ENCODE data around the gene GSTM2. TPM values are rescaled to one million over a fixed set of nuclear protein-coding genes. Genes with fewer than 3 reads are reported as not detected.

Gene GSTM2
- polyA plus RNA-seq, 2 donors, result 52.0 to 130 TPM

DNA sequence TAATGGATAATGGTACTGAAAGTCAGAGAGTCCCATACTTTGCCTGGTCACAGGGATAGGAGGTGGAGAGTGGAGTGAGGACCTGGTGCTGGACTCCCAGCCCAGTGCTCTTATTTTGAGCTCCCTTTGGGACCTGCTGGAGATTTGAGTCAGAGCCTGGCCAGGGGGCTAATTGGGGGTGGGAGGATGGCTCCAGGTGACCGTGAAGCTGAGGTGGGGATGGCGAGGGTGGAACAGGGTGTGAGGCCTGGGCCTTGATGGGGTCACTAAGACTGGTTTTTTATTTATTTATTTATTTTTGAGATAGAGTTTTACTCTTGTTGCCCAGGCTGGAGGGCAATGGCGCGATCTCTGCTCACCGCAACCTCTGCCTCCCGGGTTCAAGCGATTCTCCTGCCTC is 30.4 kb upstream of the GSTM2 start:
- Histone ChIP-seq H3K27me3 (ENCODE audit: control insufficient read depth in 1 of 2, insufficient read depth in 2 of 2, low read length in 2 of 2) (no peaks in the 10 kb centered on the region), H3K36me3 (ENCODE audit: control insufficient read depth in 2 of 2, insufficient read depth in 2 of 2, low read length in 1 of 2) (no peaks in the 10 kb centered on the region), H3K4me1 (ENCODE audit: control insufficient read depth in 2 of 2, insufficient read depth in 2 of 2, low read length in 1 of 2) (peaks cover 0 to 6% of the 10 kb centered on the region in 2 donors), H3K27ac (ENCODE audit: low read depth in 2 of 2, low read length in 1 of 2) (no peak overlapping the region), H3K9me3 (ENCODE audit: control insufficient read depth in 2 of 2, insufficient read depth in 1 of 2, low read depth in 1 of 2, low read length in 1 of 2) (no peaks in the 10 kb centered on the region), H3K4me3 (ENCODE audit: low read depth in 1 of 2, low read length in 2 of 2) (no peak overlapping the region)
- WGBS, 2 donors, result 91 to 98% methylated on average over 7 of the region's 7 CpGs

DNA sequence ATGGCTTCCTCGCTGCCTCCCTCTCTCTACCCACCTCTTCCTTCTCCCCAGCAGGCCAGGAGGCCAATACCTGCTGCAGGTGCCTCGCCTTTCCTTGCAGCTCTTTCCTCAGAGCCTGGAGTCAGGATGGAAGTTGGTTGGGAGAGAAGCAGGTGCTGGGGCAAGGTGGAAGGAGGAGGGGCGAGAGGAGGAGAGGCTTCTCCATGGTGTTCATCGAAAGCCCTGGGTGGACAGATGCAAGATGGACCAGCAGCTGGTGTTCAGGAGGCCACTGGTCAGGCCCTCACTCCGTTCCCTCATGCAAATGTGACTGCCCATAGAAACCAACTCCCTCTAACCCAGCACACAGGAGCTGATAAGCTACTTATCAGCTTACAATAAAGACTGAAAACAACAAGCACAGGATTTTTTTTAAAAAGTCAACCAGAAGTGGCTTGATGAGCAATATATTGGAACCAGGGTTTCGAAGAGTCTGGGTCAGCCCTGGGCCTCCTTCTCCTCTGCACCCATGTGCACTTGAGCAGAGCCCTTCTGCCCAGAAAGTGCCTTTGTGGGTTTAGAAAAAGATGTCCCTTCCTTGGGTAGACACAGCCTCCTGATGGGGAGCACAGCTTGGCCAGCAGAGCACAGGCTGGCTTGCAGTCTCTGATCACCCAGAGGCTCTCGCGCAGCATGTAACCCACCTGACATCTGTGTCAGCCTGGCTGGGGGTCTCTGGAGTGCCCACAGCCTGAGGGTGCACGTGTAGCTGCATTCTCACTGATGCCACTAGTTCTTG is 28.6 kb upstream of the GSTM2 start:
- no peaks in the 10 kb centered on the region for H3K27me3 ChIP-seq (ENCODE audit: control insufficient read depth in 1 of 2, insufficient read depth in 2 of 2, low read length in 2 of 2)
- H3K27ac ChIP-seq (ENCODE audit: low read depth in 2 of 2, low read length in 1 of 2), result no peak overlapping the region
- no peaks in the 10 kb centered on the region for H3K4me1 ChIP-seq (ENCODE audit: control insufficient read depth in 2 of 2, insufficient read depth in 2 of 2, low read length in 1 of 2)
- H3K9me3 ChIP-seq (ENCODE audit: control insufficient read depth in 2 of 2, insufficient read depth in 1 of 2, low read depth in 1 of 2, low read length in 1 of 2), result no peaks in the 10 kb centered on the region
- no peak overlapping the region for H3K4me3 ChIP-seq (ENCODE audit: low read depth in 1 of 2, low read length in 2 of 2)
- H3K36me3 ChIP-seq (ENCODE audit: control insufficient read depth in 2 of 2, insufficient read depth in 2 of 2, low read length in 1 of 2), result no peaks in the 10 kb centered on the region
- WGBS, 2 donors, result 80 to 88% methylated on average over 9 of the region's 9 CpGs

DNA sequence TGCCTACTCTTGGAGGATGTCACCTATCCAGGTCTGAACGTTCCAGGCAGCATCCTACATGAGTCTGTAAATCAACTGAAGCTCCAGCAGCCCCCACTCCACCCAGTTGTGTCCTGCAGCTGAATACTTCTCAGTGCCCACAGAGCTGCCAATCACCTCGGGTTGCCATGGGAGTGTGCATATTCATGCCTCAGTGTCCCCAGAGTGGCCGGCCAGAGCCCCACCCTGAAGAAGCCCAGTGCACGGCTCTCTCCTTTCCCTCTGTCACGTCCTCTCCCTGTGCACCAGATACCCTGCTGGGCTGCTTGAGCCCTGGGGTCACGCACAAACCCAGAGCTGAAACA is 28.0 kb upstream of the GSTM2 start:
- Histone ChIP-seq H3K27ac (ENCODE audit: low read depth in 2 of 2, low read length in 1 of 2) (no peak overlapping the region), H3K27me3 (ENCODE audit: control insufficient read depth in 1 of 2, insufficient read depth in 2 of 2, low read length in 2 of 2) (no peaks in the 10 kb centered on the region), H3K4me1 (ENCODE audit: control insufficient read depth in 2 of 2, insufficient read depth in 2 of 2, low read length in 1 of 2) (no peaks in the 10 kb centered on the region), H3K36me3 (ENCODE audit: control insufficient read depth in 2 of 2, insufficient read depth in 2 of 2, low read length in 1 of 2) (no peaks in the 10 kb centered on the region), H3K4me3 (ENCODE audit: low read depth in 1 of 2, low read length in 2 of 2) (no peak overlapping the region), H3K9me3 (ENCODE audit: control insufficient read depth in 2 of 2, insufficient read depth in 1 of 2, low read depth in 1 of 2, low read length in 1 of 2) (no peaks in the 10 kb centered on the region)
- 45% methylated on average over 6 of the region's 6 CpGs for WGBS, 2 donors

DNA sequence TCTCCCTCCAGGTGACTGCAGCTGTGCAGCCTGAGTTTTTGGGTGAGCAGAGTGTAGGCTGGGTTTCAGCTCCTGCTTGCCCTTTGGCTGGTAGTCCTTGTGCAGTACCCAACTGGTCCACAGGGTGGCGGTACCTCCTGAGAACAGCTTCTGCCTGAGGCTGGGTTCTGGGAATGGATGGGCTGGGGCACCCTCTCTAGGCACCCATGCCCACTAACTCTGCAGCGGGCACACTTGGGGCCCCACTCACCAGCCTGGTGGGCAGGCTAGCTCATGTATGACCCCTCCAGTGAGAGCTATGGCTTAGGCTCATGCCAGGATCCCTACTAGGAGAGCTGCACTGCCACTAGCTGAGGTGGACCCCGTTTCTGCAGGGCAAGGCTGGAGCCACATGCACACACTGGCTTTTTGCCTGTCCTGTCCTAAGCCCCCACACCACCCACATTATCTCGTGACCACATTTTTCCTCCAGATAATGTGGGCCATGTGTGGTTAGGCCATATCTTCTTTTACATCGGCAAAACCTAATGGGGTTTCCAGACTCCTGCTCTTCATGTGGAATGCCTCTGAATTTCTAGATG is 27.5 kb upstream of the GSTM2 start:
- Histone ChIP-seq H3K27ac (ENCODE audit: low read depth in 2 of 2, low read length in 1 of 2) (no peak overlapping the region), H3K36me3 (ENCODE audit: control insufficient read depth in 2 of 2, insufficient read depth in 2 of 2, low read length in 1 of 2) (no peaks in the 10 kb centered on the region), H3K27me3 (ENCODE audit: control insufficient read depth in 1 of 2, insufficient read depth in 2 of 2, low read length in 2 of 2) (no peaks in the 10 kb centered on the region), H3K4me1 (ENCODE audit: control insufficient read depth in 2 of 2, insufficient read depth in 2 of 2, low read length in 1 of 2) (no peaks in the 10 kb centered on the region), H3K4me3 (ENCODE audit: low read depth in 1 of 2, low read length in 2 of 2) (no peak overlapping the region), H3K9me3 (ENCODE audit: control insufficient read depth in 2 of 2, insufficient read depth in 1 of 2, low read depth in 1 of 2, low read length in 1 of 2) (no peaks in the 10 kb centered on the region)
- WGBS, 2 donors, result 43 to 47% methylated on average over 5 of the region's 5 CpGs

DNA sequence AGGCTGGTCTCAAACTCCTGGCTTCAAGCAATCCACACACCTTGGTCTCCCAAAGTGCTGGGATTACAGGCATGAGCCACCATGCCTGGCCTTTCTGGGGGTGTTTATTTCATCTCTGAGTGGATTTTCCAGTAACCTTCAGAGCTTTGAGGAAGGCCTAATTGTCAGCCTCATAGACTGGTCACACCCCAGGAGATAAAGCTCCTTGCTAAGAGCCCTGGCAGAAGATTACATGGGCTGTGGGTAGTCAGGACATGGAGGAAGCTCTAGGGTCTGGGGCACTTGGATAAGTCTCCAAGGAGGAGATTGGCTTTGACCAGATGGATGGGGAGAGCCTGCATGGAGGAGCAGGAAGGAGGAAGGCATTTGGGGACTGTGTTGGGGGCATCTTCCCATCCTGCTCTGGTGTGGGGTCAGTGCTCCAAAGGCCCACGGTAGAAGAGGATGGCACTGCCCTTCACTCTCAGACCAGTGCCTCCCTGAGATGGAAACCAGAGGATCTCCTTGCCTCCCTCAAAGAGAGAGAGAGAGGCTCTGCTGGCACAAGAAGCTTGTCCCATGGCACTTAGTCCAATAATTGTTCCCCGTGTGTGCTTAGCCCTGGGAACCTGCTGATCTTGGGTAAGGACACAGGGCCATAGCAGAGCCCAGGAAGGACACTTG is 26.6 kb upstream of the GSTM2 start:
- Histone ChIP-seq H3K4me1 (ENCODE audit: control insufficient read depth in 2 of 2, insufficient read depth in 2 of 2, low read length in 1 of 2) (no peaks in the 10 kb centered on the region), H3K4me3 (ENCODE audit: low read depth in 1 of 2, low read length in 2 of 2) (no peak overlapping the region), H3K27me3 (ENCODE audit: control insufficient read depth in 1 of 2, insufficient read depth in 2 of 2, low read length in 2 of 2) (no peaks in the 10 kb centered on the region), H3K36me3 (ENCODE audit: control insufficient read depth in 2 of 2, insufficient read depth in 2 of 2, low read length in 1 of 2) (no peaks in the 10 kb centered on the region), H3K9me3 (ENCODE audit: control insufficient read depth in 2 of 2, insufficient read depth in 1 of 2, low read depth in 1 of 2, low read length in 1 of 2) (no peaks in the 10 kb centered on the region), H3K27ac (ENCODE audit: low read depth in 2 of 2, low read length in 1 of 2) (no peak overlapping the region)
- 77 to 82% methylated on average over 2 of the region's 2 CpGs for WGBS, 2 donors

DNA sequence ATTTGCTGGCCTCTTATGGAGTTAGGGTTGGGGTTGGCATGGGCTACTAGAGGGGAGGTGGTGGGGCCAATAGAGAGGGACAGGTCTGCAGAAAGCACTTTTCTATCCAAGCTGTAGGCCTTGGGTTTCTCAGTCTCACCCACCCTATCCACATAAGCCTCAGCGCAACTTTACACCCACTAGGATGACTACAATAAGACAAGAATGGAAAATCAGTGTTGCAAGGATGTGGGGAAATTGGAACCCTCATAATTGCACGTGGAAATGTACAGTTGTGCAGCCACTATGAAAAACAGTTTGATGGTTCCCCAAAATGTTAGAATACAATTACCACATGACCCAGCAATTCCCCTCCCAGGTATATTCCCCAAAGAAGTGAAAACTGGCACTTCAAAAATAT is 26.0 kb upstream of the GSTM2 start:
- WGBS, 2 donors, result 77 to 84% methylated on average over 2 of the region's 2 CpGs
- H3K36me3 ChIP-seq (ENCODE audit: control insufficient read depth in 2 of 2, insufficient read depth in 2 of 2, low read length in 1 of 2), result no peaks in the 10 kb centered on the region
- no peak overlapping the region for H3K27ac ChIP-seq (ENCODE audit: low read depth in 2 of 2, low read length in 1 of 2)
- no peaks in the 10 kb centered on the region for H3K9me3 ChIP-seq (ENCODE audit: control insufficient read depth in 2 of 2, insufficient read depth in 1 of 2, low read depth in 1 of 2, low read length in 1 of 2)
- no peaks in the 10 kb centered on the region for H3K4me1 ChIP-seq (ENCODE audit: control insufficient read depth in 2 of 2, insufficient read depth in 2 of 2, low read length in 1 of 2)
- no peaks in the 10 kb centered on the region for H3K27me3 ChIP-seq (ENCODE audit: control insufficient read depth in 1 of 2, insufficient read depth in 2 of 2, low read length in 2 of 2)
- H3K4me3 ChIP-seq (ENCODE audit: low read depth in 1 of 2, low read length in 2 of 2), result no peak overlapping the region

DNA sequence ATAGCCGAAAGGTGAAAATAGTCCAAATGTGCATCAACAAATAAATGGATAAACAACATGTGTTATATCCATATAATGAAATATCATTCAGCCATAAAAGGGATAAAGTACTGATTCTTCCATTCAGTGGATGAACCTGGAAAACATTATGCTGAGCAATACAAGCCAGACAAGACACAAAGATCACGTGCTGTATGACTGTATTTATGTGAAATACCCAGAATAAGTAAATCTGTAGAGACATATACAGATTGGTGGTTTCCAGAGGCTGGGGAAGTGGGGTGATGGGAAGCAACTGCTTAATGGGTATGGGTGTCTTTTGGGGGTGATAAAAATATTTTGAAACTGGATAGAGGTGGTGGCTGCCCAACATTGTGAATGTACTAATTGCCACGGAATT is 25.2 kb upstream of the GSTM2 start:
- Histone ChIP-seq H3K4me3 (ENCODE audit: low read depth in 1 of 2, low read length in 2 of 2) (no peak overlapping the region), H3K27ac (ENCODE audit: low read depth in 2 of 2, low read length in 1 of 2) (no peak overlapping the region), H3K9me3 (ENCODE audit: control insufficient read depth in 2 of 2, insufficient read depth in 1 of 2, low read depth in 1 of 2, low read length in 1 of 2) (no peaks in the 10 kb centered on the region), H3K36me3 (ENCODE audit: control insufficient read depth in 2 of 2, insufficient read depth in 2 of 2, low read length in 1 of 2) (no peaks in the 10 kb centered on the region), H3K27me3 (ENCODE audit: control insufficient read depth in 1 of 2, insufficient read depth in 2 of 2, low read length in 2 of 2) (no peaks in the 10 kb centered on the region), H3K4me1 (ENCODE audit: control insufficient read depth in 2 of 2, insufficient read depth in 2 of 2, low read length in 1 of 2) (no peaks in the 10 kb centered on the region)
- WGBS, 2 donors, result 67 to 70% methylated on average over 3 of the region's 3 CpGs

DNA sequence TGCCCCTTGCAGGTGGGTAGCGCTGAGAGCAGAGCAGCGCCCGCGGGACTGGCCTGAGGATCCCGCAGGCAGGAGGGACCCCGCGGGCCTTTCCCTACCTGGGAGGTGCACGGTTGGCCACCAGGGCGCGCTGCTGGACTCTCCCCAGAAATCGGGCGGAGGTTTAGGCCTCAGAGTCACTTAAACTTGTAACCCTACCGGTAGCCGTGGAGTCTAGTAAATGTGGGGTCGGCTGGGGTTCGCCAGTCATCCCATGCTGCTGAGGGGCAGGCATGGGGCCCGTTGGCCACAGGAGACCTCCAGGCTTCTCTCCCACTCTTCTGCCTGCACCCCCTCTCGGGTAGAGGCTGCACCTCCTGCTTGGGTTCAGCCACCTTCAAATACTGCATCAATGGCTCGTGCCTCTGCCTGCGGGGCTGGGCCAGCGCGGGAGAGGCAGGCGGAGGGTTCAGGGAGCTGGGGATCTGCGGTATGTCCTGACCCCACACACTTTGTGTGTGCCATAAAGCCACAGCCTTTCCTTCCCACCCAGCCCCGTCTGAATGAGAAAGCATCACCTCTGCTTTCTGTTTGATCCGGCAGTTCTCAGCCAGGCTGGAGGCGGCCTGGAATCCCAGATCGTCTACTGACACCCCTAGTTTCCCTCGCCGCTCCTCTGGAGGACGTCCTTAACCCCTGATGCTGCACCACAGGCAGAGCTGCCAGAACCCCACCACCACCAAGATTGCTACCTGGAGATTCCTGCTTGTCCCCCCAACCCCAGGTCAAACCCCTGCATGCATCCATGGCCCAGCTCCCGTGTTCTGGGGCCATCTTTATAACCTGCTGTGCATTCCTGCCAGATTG is 24.2 kb upstream of the GSTM2 start:
- no peaks in the 10 kb centered on the region for H3K9me3 ChIP-seq (ENCODE audit: control insufficient read depth in 2 of 2, insufficient read depth in 1 of 2, low read depth in 1 of 2, low read length in 1 of 2)
- H3K27me3 ChIP-seq (ENCODE audit: control insufficient read depth in 1 of 2, insufficient read depth in 2 of 2, low read length in 2 of 2), result no peaks in the 10 kb centered on the region
- H3K27ac ChIP-seq (ENCODE audit: low read depth in 2 of 2, low read length in 1 of 2), result no peak overlapping the region
- H3K4me1 ChIP-seq (ENCODE audit: control insufficient read depth in 2 of 2, insufficient read depth in 2 of 2, low read length in 1 of 2), result no peaks in the 10 kb centered on the region
- WGBS, 2 donors, result 36 to 37% methylated on average over 32 of the region's 32 CpGs
- no peak overlapping the region for H3K4me3 ChIP-seq (ENCODE audit: low read depth in 1 of 2, low read length in 2 of 2)
- H3K36me3 ChIP-seq (ENCODE audit: control insufficient read depth in 2 of 2, insufficient read depth in 2 of 2, low read length in 1 of 2), result no peaks in the 10 kb centered on the region

DNA sequence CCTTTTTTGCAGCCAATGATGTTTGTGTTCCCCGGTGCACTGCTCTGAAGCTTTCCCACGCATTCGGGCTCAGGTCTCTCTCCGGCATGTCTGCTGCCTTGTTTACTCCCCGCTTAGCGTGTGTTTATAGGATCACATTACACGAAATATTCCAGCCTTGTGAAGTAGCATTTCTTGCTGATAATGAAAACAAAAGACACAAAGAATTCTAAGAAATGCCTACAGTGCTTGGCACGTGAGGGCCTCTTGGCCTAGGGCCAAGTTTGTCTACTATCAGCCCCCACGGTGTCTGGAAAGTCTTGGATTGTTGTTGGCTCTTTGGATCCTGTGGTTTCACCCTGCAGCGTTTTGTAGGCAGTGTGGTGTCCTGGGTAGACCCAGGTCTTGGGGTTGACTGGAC is 23.2 kb upstream of the GSTM2 start:
- no peaks in the 10 kb centered on the region for H3K27me3 ChIP-seq (ENCODE audit: control insufficient read depth in 1 of 2, insufficient read depth in 2 of 2, low read length in 2 of 2)
- H3K4me3 ChIP-seq (ENCODE audit: low read depth in 1 of 2, low read length in 2 of 2), result no peak overlapping the region
- WGBS, 2 donors, result 25 to 51% methylated on average over 5 to 10 of the region's 10 CpGs
- H3K9me3 ChIP-seq (ENCODE audit: control insufficient read depth in 2 of 2, insufficient read depth in 1 of 2, low read depth in 1 of 2, low read length in 1 of 2), result no peaks in the 10 kb centered on the region
- H3K4me1 ChIP-seq (ENCODE audit: control insufficient read depth in 2 of 2, insufficient read depth in 2 of 2, low read length in 1 of 2), result no peaks in the 10 kb centered on the region
- H3K36me3 ChIP-seq (ENCODE audit: control insufficient read depth in 2 of 2, insufficient read depth in 2 of 2, low read length in 1 of 2), result no peaks in the 10 kb centered on the region
- H3K27ac ChIP-seq (ENCODE audit: low read depth in 2 of 2, low read length in 1 of 2), result no peak overlapping the region
